Skin epidermis (tissue), 12 donors: ENCODE results near the gene ATP13A3.

Source experiments
- H3K27ac ChIP-seq, 21 experiments: fragments of 200-600 bp; sonication (generic) in 11 of 21; one replicate each; pipeline ENCODE4 v1.5.0; 2020; ENCODE audit warnings: mild to moderate bottlenecking in 3 of 21, inconsistent platforms in 2 of 21, moderate library complexity in 2 of 21
- H3K4me3 ChIP-seq, 7 experiments: fragments of 200-600 bp; sonication (generic) in 2 of 7; one replicate each; pipeline ENCODE4 v1.5.0; 2020; ENCODE audit warnings: inconsistent platforms in 2 of 7, mild to moderate bottlenecking in 2 of 7, moderate library complexity in 1 of 7

ATP13A3 gene

DNA sequence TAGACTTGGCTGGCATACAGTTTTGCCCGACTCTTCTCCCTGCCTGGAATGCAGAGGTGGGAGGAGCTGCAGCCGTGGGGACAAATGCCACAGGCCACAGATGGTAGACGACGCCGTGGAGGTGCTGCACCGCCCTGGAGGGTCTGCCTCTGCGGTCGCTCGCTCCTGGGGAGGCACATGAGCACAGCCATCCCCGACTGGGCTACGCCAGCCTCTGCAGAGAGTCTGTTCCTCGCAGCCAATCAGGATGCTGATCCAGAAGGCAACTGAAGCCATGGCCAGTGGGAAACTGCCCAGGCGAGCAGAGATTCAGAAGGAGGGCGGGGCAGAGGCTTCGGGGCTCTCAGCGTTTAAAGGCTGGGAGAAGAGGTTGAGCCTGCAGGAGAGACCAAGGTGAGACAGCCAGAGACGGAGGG is 105.3 kb downstream of the ATP13A3 start:
- H3K4me3 ChIP-seq = no peak overlapping the region
- H3K27ac ChIP-seq = no peak overlapping the region

DNA sequence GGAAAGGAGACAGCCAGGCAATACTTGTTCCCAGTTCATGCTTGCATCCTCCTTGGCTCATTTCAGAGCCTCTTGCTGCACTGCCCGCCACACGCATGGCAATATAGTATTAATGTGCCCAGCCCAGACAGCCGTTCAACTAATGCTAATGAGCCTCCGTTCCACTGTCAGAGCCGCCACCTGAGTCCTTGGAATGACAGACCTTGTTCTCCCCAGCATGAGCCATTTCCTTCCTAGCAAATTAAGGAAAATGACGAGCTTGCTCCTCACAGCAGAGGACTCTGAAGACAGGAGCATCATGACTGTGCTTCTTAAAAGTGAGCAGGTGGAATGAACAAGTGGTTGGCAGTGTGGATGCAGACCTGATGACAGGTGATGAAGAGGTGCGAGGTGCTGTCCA is 106.5 kb downstream of the ATP13A3 start:
- no peak overlapping the region for H3K4me3 ChIP-seq
- H3K27ac ChIP-seq = peak overlapping the region in 1 of 21 experiments; percentile 22

DNA sequence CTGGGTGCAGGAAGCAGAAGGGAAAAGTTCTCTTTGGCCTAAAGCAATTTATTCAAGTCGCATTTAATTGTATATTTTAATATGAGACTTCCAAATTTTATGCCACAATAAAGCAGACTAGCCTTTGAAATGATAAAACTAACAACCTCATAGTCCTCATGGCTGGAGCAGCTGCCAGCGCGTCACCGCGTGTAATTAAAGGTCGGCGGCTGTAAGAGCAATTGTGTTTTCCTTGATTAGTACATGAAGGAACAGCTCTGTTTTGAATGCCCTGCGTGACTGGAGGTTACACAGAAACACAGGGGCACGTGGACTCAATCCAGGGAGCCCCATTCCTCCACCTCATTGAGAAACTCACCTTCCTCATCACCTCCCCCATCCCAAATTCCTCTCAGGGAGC is 107.2 kb downstream of the ATP13A3 start:
- no peak overlapping the region for H3K4me3 ChIP-seq
- peak overlapping the region in 1 of 21 experiments; percentile 22 for H3K27ac ChIP-seq

DNA sequence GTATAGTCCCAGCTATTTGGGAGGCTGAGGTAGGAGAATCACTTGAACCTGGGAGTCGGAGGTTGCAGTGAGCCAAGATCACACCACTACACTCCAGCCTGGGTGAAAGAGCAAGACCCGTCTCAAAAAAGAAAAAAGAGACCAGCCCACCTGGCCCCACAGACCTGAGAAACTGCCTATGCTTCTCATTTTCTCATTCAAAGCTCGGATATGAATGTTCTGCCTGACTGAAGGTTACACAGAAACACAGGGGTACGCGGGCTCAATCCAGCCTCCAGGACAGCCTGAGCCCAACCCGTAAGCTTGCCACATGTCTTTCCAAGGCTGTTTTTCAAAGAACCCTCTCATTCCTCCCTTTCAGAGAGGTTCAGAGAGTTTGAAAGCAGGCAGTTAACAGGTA is 107.6 kb downstream of the ATP13A3 start:
- no peak overlapping the region for H3K4me3 ChIP-seq
- no peak overlapping the region for H3K27ac ChIP-seq

DNA sequence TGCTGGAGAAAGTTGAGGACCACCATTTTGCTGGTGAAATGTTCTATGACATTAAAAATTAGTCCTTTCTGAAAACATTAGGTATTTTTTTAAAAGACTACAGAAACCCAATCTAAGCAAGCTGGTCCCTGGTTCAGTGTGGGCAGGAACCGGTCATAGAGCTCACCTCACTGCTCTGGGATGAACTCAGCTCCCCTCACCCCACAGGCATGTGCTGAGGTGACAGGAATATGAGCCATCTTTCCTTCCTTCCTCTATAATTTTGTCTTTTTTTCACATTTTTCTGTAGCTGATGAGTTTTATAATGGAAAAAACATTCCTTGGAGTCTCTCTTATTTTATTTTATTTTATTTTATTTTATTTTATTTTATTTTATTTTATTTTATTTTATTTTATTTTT is 109.1 kb downstream of the ATP13A3 start:
- Histone ChIP-seq H3K27ac (no peak overlapping the region), H3K4me3 (no peak overlapping the region)

DNA sequence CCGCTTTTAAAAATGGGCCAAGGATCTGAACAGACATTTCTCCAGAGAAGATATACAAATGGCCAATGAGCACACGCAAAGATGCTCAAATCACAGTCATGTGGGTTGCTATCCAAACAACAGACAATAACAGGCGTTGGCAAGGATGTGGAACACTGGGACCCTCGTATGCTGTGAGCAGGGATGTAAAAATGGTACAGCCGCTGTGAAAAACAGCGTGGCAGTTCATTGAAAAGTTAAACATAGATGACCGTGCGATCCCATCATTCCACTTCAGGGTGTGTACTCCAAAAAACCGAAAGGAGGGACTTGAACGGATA is 110.6 kb downstream of the ATP13A3 start:
- Histone ChIP-seq H3K4me3 (no peak overlapping the region), H3K27ac (no peak overlapping the region)

DNA sequence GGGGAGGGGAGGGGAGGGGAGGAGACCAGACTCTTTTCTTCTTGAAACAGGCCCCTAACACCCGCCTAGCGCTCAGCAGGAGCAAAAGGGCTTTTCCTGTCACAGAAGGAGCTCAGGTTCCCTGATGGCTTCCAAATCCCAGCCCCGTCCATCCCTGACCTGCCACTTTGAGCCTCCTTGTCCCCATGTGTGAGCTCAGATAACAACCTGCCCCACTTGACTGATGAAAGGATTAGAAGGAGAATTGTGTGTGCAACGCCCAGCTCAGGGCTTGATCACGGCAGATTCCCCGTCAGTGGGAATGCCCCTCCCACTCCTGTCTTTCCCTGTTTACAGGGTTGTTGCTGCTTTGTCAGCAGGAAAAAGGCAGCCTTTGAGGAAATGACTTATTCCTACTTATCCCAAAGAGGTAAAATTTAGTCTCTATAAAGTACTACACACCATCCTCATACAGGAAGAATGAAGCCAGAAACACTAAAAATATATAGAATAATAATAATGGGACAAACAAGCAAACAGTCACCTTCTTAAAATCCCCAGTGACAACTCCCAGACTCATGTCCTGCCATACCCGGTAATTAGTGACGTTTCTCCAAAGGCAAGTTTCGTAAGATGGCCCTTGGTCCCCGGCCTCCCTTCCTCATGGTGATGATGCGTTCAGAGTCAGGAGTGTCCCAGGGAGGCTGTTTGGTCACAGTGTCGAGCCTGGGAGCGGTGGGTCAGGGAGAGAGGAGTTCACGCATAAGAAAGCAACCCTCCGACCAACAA is 111.1 kb downstream of the ATP13A3 start:
- H3K27ac ChIP-seq = no peak overlapping the region
- H3K4me3 ChIP-seq = no peak overlapping the region

DNA sequence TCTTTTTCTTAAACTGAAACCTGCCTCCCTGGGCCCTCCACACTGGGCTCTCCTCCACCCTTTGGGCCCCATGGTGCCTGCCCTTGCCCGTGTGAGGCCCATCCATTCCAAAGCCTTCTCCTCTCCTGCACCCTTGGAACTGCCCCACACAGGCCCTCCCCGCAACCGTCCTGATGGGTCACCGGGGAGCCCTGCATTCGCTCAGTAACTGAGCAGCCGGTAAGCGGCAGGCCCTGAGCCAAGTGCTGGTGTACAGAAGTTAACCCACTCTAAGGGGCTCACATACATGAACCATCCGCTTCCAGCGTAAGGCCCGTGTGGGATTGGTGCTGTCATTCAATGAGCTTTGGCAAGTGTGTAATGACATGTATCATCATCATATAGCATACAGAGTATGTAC is 111.9 kb downstream of the ATP13A3 start:
- no peak overlapping the region for H3K4me3 ChIP-seq

DNA sequence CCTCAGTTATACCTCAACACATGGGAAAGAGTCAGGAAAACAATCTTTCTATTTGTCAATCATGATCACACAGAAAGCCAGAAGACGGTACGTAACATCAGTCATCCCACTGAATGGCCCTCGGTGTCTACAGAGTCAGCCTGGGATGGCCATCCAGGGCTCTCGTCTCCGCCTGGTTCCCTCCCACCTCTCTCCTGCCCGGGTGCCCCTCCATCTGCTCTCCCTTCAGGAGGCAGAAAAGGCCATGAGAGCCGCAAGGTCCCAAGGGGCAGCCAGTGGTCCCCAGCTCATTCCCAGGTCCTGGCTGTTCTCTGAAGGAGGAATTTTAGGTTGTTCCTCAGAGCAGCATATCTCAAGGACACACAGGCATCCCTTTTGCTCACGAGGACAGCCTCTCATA is 112.9 kb downstream of the ATP13A3 start:
- no peak overlapping the region for H3K27ac ChIP-seq
- H3K4me3 ChIP-seq = no peak overlapping the region

More for the DNA sequence above, 111.9 kb downstream of the ATP13A3 start:
- no peak overlapping the region for H3K27ac ChIP-seq

DNA sequence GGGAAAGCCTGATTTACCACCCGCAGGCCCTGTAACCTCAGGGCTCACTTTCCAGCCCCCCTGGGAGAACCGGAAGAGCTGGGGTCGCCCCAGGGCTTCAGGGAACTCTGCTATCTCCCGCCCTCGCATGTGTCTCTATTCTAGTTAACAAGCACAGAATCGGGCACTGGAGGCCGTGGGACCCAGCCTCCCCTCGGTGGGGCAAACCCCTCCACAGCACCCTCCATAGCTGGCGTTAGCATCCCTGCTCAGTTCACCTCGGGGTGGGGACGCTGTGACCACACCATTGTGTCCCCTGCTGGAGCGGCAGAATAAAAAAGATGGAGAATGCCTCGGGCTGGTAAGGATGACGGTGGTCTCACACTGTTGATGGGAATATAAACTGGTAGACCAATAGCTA is 113.8 kb downstream of the ATP13A3 start:
- no peak overlapping the region for H3K27ac ChIP-seq

DNA sequence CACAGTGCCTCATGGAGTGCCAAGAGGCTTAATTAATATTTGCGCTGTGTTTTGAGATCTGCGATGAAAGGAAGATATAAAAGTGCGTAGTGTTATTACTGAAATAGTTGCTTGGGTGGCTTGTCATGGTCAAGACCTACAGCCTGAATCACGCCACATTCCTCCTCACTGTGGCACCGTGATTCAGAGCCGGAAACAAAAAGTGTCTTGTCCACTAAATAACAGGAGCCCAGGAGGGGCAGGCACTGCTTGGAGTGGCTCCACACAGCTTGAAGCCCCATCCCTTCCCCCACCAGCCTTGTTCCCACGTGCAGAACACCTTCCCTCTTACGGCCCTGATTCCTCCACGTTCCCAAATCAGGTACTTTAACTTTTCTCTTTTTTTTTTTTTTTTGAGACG is 116.0 kb downstream of the ATP13A3 start:
- H3K27ac ChIP-seq = no peak overlapping the region
- H3K4me3 ChIP-seq = no peak overlapping the region

More for the DNA sequence above, 113.8 kb downstream of the ATP13A3 start:
- H3K4me3 ChIP-seq = no peak overlapping the region

DNA sequence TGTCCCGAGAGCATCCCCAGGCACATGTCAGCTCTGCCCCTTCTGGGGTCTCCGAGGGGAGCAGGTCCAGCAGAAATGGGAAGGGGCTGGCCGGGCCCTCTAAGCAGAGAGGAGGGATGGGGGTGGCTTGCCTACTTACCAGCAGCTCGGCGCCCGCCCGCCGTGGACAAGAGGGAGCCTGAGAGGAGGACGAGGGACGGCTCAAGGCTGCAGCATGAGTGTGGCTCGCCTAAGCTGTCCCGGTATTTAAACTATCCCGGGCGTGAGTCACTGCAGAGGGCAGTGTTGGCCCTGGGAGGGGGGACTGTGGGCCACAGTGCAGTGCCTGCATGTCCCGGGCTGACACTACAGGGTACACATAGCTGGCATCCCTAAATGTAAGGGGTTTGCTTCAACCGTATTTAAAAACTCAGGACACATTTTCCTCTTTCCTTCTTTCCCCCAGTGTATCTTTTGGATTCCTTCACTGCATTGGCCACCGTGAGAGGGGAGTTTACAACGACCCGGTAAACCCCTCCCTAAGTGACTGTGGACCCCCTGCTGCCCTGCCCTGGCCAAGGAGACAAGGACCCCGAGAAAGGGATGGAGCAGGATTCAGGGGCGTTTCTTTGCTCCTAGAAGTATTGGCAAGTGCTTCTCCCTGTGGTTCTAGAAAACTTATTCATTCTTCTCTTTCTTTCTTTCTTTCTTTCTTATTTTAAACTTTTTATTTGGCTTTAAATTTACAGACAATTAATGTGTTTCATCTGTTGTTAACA is 117.1 kb downstream of the ATP13A3 start, which contains the start of gene LRRC15:
LRRC15 (minus strand) TSS at position 222 of the 758 bp plus-strand sequence. CDS start 8,700 bp downstream, outside the sequence.
- H3K4me3 ChIP-seq = peak within 1 kb of the TSS; percentile 8 to 29 (median 21)
- H3K27ac ChIP-seq = peak within 1 kb of the TSS in 16 of 21 experiments; percentile 17 to 82 (median 54)

DNA sequence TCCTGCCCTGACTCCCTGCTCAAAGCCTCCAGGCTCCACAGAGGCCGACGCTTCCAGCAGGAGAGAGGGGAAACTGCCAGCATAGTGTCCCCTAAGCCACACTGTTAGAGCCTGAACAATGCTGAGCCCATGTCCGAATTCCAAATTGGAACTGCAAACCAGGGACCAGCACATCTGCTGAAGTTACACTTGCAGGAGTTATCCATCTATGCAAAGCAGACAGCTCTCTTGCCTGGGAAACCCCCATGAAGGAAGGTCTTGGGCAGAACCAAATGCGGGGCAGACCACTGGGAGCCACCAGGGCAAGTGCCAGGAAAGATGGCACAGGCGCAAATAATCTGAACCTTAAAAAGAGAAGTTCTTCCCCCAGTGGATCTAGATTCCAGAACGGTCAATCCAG is 117.9 kb downstream of the ATP13A3 start:
- H3K27ac ChIP-seq = peak overlapping the region in 16 of 21 experiments; percentile 17 to 82 (median 54)
- peak overlapping the region; percentile 8 to 29 (median 21) for H3K4me3 ChIP-seq

DNA sequence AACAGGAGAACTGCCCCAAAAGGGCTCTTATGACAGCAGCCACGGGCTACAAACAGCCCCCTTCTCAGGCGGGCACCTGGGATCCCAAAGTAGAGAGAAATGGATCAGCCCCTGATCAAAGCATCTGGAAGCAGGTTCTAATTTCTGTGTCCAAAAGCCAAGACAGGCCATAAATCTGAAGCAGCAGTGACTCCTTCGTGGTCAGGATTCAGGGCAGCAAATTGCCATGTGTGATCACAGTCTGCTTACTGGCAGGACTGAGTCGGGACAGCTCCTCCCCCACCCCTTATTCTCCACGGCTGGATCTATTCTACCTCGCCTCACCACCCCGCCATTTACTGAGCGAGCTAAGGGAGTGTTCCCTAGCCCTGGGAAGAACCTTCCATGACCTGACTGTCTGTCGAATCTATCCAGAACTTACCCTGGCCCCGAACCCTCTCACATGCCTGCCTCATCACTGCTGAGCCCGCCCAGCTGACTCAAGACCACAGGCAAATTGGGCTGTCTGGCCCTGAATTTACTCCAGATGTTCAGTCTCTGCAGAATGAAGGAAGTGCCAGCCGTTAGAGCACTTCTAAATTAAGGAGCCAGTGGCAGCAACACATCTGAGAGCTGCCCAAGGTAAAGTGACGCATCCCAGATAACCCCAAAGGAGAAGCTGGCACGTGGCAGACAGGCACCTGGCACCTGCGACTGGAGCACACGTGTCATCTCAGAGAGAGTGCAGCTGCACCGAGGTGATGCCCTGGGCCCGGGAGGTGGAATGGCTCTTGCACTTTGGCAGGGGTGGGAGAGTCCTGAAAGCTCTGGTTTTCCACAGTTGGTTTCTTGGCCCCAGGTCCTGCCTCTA is 118.6 kb downstream of the ATP13A3 start:
- peak overlapping the region in 5 of 7 experiments; percentile 16 to 29 (median 21) for H3K4me3 ChIP-seq

DNA sequence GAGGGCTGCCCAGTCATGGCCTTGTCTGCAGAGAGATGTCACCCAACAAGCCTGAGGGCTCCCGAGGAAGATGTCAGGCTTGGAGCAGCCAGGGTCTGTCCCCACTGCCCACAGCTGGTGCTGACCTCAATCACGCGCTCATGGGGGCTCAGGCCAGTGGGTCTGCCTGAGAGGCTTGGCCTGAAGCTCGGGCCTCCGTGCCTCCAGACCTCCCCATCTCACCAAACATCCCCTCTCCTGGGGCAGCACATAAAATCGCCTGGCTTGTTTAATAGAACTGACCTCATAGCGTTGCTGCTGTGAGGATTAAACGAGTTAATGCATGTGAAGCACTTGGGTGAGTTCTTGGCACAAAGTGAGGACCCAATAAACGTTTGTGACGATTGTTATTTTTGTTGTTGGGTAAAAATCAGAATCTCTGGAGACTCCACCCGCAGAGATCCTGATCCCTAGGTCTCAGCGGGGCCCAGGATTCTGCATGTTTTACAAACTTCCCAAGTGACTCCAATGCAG is 120.8 kb downstream of the ATP13A3 start:
- Histone ChIP-seq H3K27ac (peak overlapping the region in 9 of 21 experiments; percentile 4 to 67 (median 20)), H3K4me3 (no peak overlapping the region)

More for the DNA sequence above, 118.6 kb downstream of the ATP13A3 start:
- H3K27ac ChIP-seq = peak overlapping the region in 17 of 21 experiments; percentile 21 to 82 (median 56)

DNA sequence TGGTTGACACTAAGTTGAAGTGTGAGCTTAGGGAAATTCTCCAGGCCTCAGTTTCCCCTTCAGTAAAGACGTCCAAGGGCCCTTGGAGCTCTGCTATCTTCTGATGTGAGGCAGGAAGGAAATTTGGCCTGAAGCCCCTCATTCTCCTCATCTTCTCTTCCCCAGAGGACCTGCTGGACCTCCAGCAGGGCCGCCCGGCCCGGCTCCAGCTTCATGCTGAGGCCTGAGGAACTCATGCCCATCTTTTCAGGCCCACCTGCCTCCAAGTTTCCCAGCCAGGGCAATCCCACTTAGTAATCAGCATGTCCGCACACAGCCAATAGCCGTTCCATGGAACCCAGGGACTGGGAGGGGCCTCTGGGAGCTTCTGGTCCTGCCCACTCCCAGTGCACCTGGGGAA is 121.3 kb downstream of the ATP13A3 start:
- H3K27ac ChIP-seq = peak overlapping the region in 12 of 21 experiments; percentile 3 to 67 (median 17)
- no peak overlapping the region for H3K4me3 ChIP-seq

DNA sequence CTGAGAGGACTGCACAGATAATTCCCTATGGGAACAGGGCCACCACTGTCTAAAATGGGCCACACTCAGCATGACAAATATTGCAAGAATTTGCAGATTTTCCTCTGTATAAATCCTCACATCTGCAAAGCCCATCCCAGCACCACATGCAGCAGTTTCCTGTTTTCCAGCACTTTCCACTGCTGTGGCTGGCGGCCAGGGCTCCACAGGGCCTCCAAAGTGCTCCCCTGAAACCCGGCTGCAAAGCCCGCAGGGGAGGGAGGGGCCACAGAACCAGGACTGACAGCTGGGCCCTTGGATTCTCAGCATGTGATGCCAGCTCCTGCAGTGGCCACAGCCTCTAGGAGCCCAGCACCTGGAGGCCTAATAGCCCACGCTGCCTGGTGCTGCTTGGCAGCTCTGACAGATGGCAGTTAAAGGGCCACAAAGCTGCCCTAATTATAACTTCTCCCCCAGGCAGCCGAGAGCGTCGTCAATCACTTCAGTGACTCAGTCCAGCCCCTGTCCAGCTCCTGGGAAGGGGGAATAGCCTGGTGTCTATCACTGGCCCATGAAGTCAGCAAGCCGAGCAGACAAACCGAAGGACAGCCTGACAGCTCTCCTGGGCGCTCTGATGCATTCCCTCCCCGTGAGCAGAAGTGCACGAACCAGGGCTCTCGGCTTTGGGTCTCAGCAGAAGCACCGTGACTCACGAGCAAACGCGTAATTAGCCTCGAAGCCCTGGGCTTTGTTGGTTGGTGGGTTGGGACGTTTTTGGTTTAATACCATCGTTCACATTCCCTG is 122.0 kb downstream of the ATP13A3 start:
- Histone ChIP-seq H3K27ac (peak overlapping the region in 11 of 21 experiments; percentile 8 to 67 (median 53)), H3K4me3 (no peak overlapping the region)

DNA sequence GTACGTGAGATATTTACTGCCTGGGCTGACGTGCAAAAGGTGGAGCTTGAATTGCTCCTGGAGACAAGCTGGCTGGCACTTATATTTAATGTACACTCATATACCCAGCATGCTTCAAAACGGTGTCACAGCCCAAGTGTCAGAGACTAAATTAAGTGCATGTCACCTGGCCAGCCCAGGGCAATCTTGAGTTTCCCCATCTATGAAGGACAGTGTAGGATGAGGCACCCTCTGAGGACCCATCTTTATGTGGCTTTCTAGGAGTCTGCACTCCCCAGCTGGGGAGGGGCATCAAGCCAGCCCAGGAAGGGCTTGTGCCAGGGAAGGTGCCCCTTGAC is 122.5 kb downstream of the ATP13A3 start:
- Histone ChIP-seq H3K4me3 (no peak overlapping the region), H3K27ac (peak overlapping the region in 3 of 21 experiments; percentile 60 to 67 (median 66))

DNA sequence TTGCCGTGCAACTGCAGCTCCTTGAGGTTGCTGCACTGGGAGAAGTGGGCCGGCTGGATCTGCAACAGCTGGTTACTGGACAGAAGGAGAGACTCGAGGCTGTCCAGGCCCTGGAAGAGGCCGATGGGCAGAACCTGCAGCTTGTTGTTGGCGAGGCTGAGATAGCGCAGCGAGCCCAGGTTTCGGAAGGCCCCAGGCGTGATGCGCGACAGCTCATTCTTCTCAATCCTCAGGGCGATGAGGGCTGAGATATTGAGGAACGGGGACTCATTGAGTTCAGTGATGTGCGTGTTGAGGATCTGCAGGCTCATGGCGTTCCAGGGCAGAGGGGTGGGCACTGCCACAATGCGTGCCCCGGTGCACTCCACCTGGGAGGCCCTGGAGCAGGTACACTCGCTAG is 126.2 kb downstream of the ATP13A3 start:
- no peak overlapping the region for H3K27ac ChIP-seq
- no peak overlapping the region for H3K4me3 ChIP-seq
